Caco-2 (cell line): ENCODE results near the gene ZNF320. TPM values are rescaled to one million over a fixed set of nuclear protein-coding genes. Genes with fewer than 3 reads are reported as not detected.
"Not testable (repeated sequence)": the region's sequence is repeated elsewhere in the genome, so short reads cannot be mapped to it uniquely, and the experiment has no call there.

Experiments
- BruUV-seq: library from RNA; stranded (reverse); fragments of 400-500 nt; replicated peaks from 2 replicates; lab custom pipeline; 2021; lab: Mats Ljungman, UMichigan
- CTCF ChIA-PET: fragments of 300-600 bp; sonication (Branson Sonifier 250); formaldehyde crosslinking; loops from one replicate; lab custom pipeline; 2022; ENCODE audit warnings: antibody characterized with exemption; lab: Charles Lee
- POLR2A ChIA-PET: fragments of 300-600 bp; sonication (Branson Sonifier 250); formaldehyde crosslinking; loops from one replicate; lab custom pipeline; 2022; ENCODE audit warnings: antibody characterized with exemption; lab: Charles Lee
- DNase-seq, 2 experiments: peaks; one replicate each; pipeline versions ENCODE4 v3.0.0 to v3.0.0-alpha.2; 2020 to 2022
- H3K27me3 ChIP-seq: replicated peaks from 2 replicates; pipeline ENCODE4 v1.6.0; 2011; ENCODE audit warnings: low read length; ENCODE audit not compliant: control insufficient read depth, insufficient read depth
- H3K36me3 ChIP-seq: 2 replicates; pipeline ENCODE4 v1.5.1; 2011; ENCODE audit warnings: low read length; ENCODE audit not compliant: control insufficient read depth, insufficient read depth
- H3K4me1 ChIP-seq: fragments of 250-450 bp; sonication (Bioruptor Pico); 2 replicates; pipeline ENCODE4 v1.5.1; 2020; ENCODE audit warnings: mild to moderate bottlenecking
- H3K4me3 ChIP-seq: 2 replicates; pipeline ENCODE4 v1.5.1; 2011; ENCODE audit warnings: low read depth, mild to moderate bottlenecking, control low read depth, low read length
- H3K9me3 ChIP-seq: fragments of 250-450 bp; sonication (Bioruptor Pico); 2 replicates; pipeline ENCODE4 v1.5.1; 2020; ENCODE audit warnings: mild to moderate bottlenecking, moderate library complexity
- H3K27ac Mint-ChIP-seq: one replicate; pipeline ENCODE4 v1.8.0; 2022; ENCODE audit warnings: mixed read lengths; ENCODE audit not compliant: unreplicated experiment
- H3K27me3 Mint-ChIP-seq: one replicate; pipeline ENCODE4 v1.8.0; 2022; ENCODE audit warnings: mixed read lengths; ENCODE audit not compliant: insufficient read depth, unreplicated experiment
- H3K36me3 Mint-ChIP-seq: one replicate; pipeline ENCODE4 v1.8.0; 2022; ENCODE audit warnings: mild to moderate bottlenecking, mixed read lengths; ENCODE audit not compliant: insufficient read depth, unreplicated experiment
- H3K4me1 Mint-ChIP-seq: one replicate; pipeline ENCODE4 v1.8.0; 2022; ENCODE audit warnings: low read depth, mixed read lengths; ENCODE audit not compliant: unreplicated experiment
- H3K4me3 Mint-ChIP-seq: one replicate; pipeline ENCODE4 v1.8.0; 2022; ENCODE audit warnings: mild to moderate bottlenecking, moderate library complexity, mixed read lengths; ENCODE audit not compliant: unreplicated experiment
- H3K9me3 Mint-ChIP-seq: one replicate; pipeline ENCODE4 v1.8.0; 2022; ENCODE audit warnings: mixed read lengths; ENCODE audit not compliant: unreplicated experiment
- CTCF ChIP-seq, 2 experiments: fragments of 200-600 bp in 1 of 2; IDR thresholded peaks; 1 replicate in 1 of 2; 2 replicates in 1 of 2; pipeline versions ENCODE4 v1.5.1 to v1.8.0; 2011 to 2022; ENCODE audit warnings: antibody characterized with exemption in 1 of 2, control low read depth in 1 of 2, inconsistent platforms in 1 of 2, low read depth in 1 of 2, low read length in 1 of 2, mild to moderate bottlenecking in 1 of 2, moderate library complexity in 1 of 2; ENCODE audit not compliant: insufficient read depth in 1 of 2, severe bottlenecking in 1 of 2, unreplicated experiment in 1 of 2
- intact Hi-C: fragments of 100-400 bp; cut with micrococcal nuclease; formaldehyde crosslinking; loops from one replicate; pipeline ENCODE4 v1.10.0; 2022; ENCODE audit not compliant: unreplicated experiment
- total RNA-seq: library from RNA; stranded (reverse); gene quantifications from 2 replicates; pipeline ENCODE4 v1.2.3, GENCODE V29; 2022

ZNF320 gene
- total RNA-seq, 1 experiment from 2014 or later: 14.7 TPM

GRCh38 chr19:52936151-52936953 lies 38.9 kb upstream of the ZNF320 start:
- Histone ChIP-seq H3K9me3 (peaks cover 33% of the 10 kb centered on the region), H3K4me3 (no peak overlapping the region), H3K36me3 (peaks cover 3% of the 10 kb centered on the region; the same call in 1 of the 2 replicates), H3K27me3 (no peaks in the 10 kb centered on the region), H3K4me1 (0 out of 2 replicates have a peak, but pooled peaks cover 19% of the 10 kb centered on the region)
- H3K4me3 Mint-ChIP-seq: no peak overlapping the region
- ChIA-PET CTCF (no interaction called here), POLR2A (interaction anchor here (0.6 kb wide), 1 partner anchor 870 kb away, joined by 4 read pairs; no protein-coding TSS in a partner anchor)
- intact Hi-C loops: no loop called here
- BruUV-seq: no TSS peak
- H3K27ac Mint-ChIP-seq: peak overlapping the region; percentile 43
- no peak for TF ChIP-seq CTCF (IDR thresholded peaks at IDR 0.05; ENCODE audit: insufficient read depth in 1 of 2, low read depth in 1 of 2, low read length in 1 of 2, severe bottlenecking in 1 of 2, unreplicated experiment in 1 of 2)
- DNase-seq: peak in 1 of 2 experiments; percentile 20
- no peaks in the 10 kb centered on the region for H3K27me3 Mint-ChIP-seq
- peaks cover 20% of the 10 kb centered on the region for H3K4me1 Mint-ChIP-seq
- peaks cover 18% of the 10 kb centered on the region for H3K9me3 Mint-ChIP-seq
- peaks cover 56% of the 10 kb centered on the region for H3K36me3 Mint-ChIP-seq

GRCh38 chr19:52935434-52935833 lies 38.0 kb upstream of the ZNF320 start:
- Mint-ChIP-seq H3K9me3 (peaks cover 11% of the 10 kb centered on the region), H3K27me3 (no peaks in the 10 kb centered on the region), H3K27ac (no peak overlapping the region), H3K4me1 (peaks cover 16% of the 10 kb centered on the region), H3K4me3 (no peak overlapping the region), H3K36me3 (peaks cover 52% of the 10 kb centered on the region)
- intact Hi-C loops: no loop called here
- H3K36me3 ChIP-seq: peaks cover 3% of the 10 kb centered on the region; the same call in 1 of the 2 replicates
- H3K27me3 ChIP-seq: no peaks in the 10 kb centered on the region
- H3K9me3 ChIP-seq: peaks cover 33% of the 10 kb centered on the region
- POLR2A ChIA-PET: no interaction called here
- no peak for DNase-seq
- H3K4me3 ChIP-seq: no peak overlapping the region
- no TSS peak for BruUV-seq
- no peak for TF ChIP-seq CTCF (IDR thresholded peaks at IDR 0.05; ENCODE audit: insufficient read depth in 1 of 2, low read depth in 1 of 2, low read length in 1 of 2, severe bottlenecking in 1 of 2, unreplicated experiment in 1 of 2)
- CTCF ChIA-PET: no interaction called here
- H3K4me1 ChIP-seq: 0 out of 2 replicates have a peak, but pooled peaks cover 19% of the 10 kb centered on the region

GRCh38 chr19:52924641-52925040 lies 27.2 kb upstream of the ZNF320 start:
- H3K36me3 Mint-ChIP-seq: peaks cover 58% of the 10 kb centered on the region
- BruUV-seq, H3K9me3 Mint-ChIP-seq, intact Hi-C loops, POLR2A ChIA-PET, H3K9me3 ChIP-seq, DNase-seq, CTCF ChIA-PET, H3K4me3 Mint-ChIP-seq, H3K27me3 ChIP-seq, H3K4me1 ChIP-seq, H3K4me3 ChIP-seq, H3K27me3 Mint-ChIP-seq, H3K36me3 ChIP-seq: not testable (repeated sequence)
- H3K27ac Mint-ChIP-seq: peak overlapping the region; percentile 22
- H3K4me1 Mint-ChIP-seq: peaks cover 14% of the 10 kb centered on the region
